HFF-Myc (cell line): ENCODE data around the gene NR0B1.

Experiments used
- DNase-seq: peaks from one replicate; pipeline ENCODE4 v3.0.0-alpha.2; 2011; ENCODE audit warnings: low read depth; ENCODE audit errors: extremely low read depth
- H3K4me3 ChIP-seq: replicated peaks from 2 replicates; pipeline ENCODE4 v1.5.1; 2011; ENCODE audit warnings: low read depth, mild to moderate bottlenecking, control low read depth, low read length
- TF ChIP-seq, protein P1 (sequence below): IDR thresholded peaks from 2 replicates; pipeline ENCODE4 v1.5.1; 2012; ENCODE audit warnings: mild to moderate bottlenecking, low read depth, low read length, control low read depth; ENCODE audit errors: missing control alignments

The NR0B1 gene

DNA sequence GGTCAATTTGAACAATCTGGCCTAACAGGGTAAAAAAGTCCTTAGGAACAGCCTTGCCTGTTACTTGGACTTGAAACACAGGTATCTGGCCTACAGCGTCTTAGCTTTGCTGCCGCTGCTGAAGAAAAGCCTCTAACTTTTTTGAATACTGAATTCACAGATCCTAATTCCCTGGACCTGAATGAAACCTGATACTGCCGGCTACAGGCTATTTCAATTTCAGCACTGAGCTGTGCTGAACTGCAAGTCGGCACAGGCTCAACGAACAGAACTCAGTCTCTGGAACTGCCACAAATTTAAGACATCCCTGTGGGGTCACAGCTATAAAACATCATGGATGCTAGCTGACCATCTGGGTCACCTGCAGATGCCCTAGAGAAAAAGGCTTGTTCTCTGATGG is 7.2 kb downstream of the NR0B1 start:
- no peak overlapping the region for H3K4me3 ChIP-seq
- TF ChIP-seq, protein P1, sequence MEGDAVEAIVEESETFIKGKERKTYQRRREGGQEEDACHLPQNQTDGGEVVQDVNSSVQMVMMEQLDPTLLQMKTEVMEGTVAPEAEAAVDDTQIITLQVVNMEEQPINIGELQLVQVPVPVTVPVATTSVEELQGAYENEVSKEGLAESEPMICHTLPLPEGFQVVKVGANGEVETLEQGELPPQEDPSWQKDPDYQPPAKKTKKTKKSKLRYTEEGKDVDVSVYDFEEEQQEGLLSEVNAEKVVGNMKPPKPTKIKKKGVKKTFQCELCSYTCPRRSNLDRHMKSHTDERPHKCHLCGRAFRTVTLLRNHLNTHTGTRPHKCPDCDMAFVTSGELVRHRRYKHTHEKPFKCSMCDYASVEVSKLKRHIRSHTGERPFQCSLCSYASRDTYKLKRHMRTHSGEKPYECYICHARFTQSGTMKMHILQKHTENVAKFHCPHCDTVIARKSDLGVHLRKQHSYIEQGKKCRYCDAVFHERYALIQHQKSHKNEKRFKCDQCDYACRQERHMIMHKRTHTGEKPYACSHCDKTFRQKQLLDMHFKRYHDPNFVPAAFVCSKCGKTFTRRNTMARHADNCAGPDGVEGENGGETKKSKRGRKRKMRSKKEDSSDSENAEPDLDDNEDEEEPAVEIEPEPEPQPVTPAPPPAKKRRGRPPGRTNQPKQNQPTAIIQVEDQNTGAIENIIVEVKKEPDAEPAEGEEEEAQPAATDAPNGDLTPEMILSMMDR, result no peak
- DNase-seq, result no peak

DNA sequence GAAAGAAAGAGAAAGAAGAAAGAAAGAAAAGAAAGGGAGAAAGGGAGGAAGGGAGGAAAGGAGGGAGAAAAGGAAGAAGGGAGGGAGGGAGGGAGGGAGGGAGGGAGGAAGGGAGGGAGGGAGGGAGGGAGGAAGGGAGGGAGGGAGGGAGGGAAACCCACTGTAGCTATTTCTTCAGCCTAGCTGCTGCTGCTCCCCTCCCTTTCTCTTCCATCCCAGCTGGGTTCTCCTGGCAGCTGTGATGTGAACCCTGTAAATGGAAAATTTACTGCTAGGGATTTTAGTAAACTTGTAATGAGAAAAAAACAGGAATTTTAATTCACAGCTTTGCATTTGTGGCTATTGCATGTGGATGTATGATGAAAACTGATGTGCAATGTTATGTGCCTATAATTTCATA is 8.0 kb downstream of the NR0B1 start:
- DNase-seq, result no peak
- H3K4me3 ChIP-seq, result no peak overlapping the region
- TF ChIP-seq, protein P1, result no peak

DNA sequence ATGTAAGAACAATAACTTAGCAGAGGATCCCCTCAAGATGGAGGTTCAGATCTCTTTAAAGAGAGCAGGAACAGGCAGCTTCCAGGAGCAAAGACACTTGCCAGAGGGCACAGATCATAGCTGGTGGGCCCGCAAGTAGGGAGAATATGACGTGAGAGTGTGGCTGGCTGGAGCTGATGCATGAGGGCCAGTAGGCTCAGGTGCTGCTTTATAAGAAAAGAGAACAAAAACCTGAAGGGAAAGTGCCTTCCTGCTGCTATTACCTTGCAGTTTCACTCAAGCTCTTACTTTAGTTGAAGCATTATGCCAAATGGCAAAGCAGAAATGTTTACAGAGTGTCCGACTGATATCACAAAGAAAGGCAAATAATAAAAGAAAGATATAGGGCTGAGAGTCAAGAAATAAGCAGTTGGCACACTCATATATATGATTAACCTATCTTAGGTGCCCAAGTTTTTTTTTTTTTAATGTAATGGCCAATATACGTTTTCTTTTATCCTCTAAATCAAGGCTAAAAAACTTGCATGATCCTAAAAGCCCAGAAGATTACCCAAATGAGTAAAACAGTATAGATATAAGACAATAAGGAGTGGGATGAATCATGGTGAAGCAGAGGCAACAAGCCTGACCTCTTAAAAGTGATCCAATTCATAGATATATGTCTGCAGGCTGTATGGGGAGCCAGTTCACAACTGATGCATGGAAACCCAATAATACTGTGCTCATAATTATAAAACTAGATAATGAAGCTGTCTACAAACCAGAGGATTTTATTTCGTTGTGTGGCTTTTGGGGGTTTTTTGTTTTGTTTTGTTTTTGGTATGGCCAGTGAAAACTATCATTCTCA is 12.6 kb downstream of the NR0B1 start:
- TF ChIP-seq, protein P1, result no peak
- DNase-seq, result no peak
- no peak overlapping the region for H3K4me3 ChIP-seq

DNA sequence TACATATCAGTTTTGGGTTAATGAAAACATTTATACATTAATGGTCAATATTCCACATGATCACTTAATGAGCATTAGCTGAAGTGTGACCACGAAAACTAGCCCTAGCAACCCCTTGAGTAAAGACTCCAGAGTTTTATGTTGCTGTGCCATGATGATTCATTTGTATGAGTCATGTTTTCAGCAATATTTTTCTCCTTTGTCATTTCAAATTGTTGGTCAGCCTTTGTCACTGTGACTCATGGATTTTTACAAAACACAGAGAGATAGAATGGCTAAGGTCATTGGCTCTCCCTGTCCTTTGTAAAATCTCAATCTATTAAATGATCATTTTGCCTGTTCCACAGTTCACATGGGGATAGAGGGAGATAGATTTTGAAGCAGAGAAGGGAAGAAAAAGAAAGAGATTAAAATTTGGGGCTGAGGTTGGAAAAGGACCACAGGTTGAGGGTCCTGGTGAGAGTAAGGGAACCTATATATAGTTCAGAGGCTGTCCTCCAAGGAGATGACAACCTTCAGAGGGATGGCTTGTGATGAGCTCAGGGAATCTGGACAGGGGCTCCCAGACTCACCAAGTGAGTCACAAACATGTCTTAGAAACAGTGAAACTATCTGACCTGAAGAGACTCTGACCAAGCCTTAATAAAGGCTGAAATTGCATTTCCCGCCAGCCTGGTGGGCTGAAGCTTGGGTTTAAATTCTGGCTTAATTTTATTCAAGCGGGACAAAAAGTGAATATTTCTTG is 25.6 kb downstream of the NR0B1 start:
- TF ChIP-seq, protein P1, result no peak
- no peak overlapping the region for H3K4me3 ChIP-seq
- peak; percentile 74 for DNase-seq

DNA sequence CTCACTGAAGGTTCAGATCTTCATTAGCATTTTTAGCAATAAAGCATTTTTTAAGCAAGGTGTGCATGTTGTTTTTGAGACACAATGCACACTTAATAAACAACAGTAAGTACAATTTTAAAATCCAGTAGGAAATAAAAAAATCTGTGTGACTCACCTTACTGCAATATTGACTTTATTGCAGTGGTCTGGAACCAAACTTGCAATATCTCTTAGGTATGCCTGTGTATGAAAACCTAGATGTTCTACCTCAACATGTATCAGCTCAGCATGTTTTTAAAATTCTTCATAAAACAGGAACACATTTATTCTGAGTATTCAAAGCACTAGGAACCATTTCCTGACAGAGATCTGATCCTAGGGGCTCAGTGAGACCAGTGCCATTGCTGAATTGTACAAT is 26.7 kb downstream of the NR0B1 start:
- no peak for DNase-seq
- TF ChIP-seq, protein P1, result no peak
- no peak overlapping the region for H3K4me3 ChIP-seq

DNA sequence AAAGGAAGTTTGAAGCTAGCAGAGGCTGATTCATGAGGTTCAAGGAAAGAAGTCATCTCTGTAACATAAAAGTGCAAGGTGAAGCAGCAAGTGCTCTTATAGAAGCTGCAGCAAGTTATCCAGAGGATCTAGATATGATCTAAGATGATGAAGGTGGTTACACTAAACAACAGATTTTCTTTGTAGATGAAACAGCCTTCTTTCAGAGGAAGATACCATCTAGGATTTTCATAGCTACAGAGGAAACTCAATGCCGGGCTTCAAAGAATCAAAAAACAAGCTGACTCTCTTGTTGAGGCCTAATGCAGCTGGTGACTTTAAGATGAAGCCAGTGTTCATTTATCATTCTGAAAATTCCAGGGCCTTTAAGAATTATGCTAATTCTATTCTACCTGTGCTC is 28.8 kb downstream of the NR0B1 start:
- TF ChIP-seq, protein P1, result no peak
- DNase-seq, result no peak
- H3K4me3 ChIP-seq, result no peak overlapping the region
